WTC11 (cell line): Measurements from ENCODE around the gene GABRA4. TPM values are rescaled to one million over a fixed set of nuclear protein-coding genes. Genes with fewer than 3 reads are reported as not detected.

Source experiments
- ATAC-seq: fragments of 200-7000 bp; cut with Tn5 transposase; 2 replicates; pipeline ENCODE4 v1.10.0; 2021; ENCODE audit warnings: mild to moderate bottlenecking, moderate library complexity
- CTCF ChIA-PET: fragments of 300-600 bp; sonication (Branson Sonifier 250); formaldehyde crosslinking; loops from one replicate; lab custom pipeline; 2021; ENCODE audit warnings: antibody characterized with exemption; lab: Charles Lee
- POLR2A ChIA-PET: fragments of 350-600 bp; sonication (Branson Sonifier 250); formaldehyde crosslinking; loops from one replicate; lab custom pipeline; 2021; ENCODE audit warnings: antibody characterized with exemption; lab: Charles Lee
- DNase-seq: peaks from one replicate; pipeline ENCODE4 v3.0.0; 2021; ENCODE audit warnings: low spot score
- H3K27ac Mint-ChIP-seq: 2 replicates; pipeline ENCODE4 v1.8.0; 2021; ENCODE audit warnings: mixed read lengths
- H3K27me3 Mint-ChIP-seq: 2 replicates; pipeline ENCODE4 v1.8.0; 2021; ENCODE audit warnings: low read depth, mild to moderate bottlenecking, moderate library complexity, mixed read lengths
- H3K36me3 Mint-ChIP-seq: 2 replicates; pipeline ENCODE4 v1.8.0; 2021; ENCODE audit warnings: mixed read lengths
- H3K4me1 Mint-ChIP-seq: 2 replicates; pipeline ENCODE4 v1.8.0; 2022; ENCODE audit warnings: mixed read lengths
- H3K4me3 Mint-ChIP-seq: 2 replicates; pipeline ENCODE4 v1.8.0; 2021; ENCODE audit warnings: mild to moderate bottlenecking, moderate library complexity, mixed read lengths
- H3K9me3 Mint-ChIP-seq: 2 replicates; pipeline ENCODE4 v1.8.0; 2021; ENCODE audit warnings: mixed read lengths
- ATF1 ChIP-seq: sonication (generic); formaldehyde crosslinking; IDR thresholded peaks from 2 replicates; pipeline ENCODE4 v1.8.1; 2023; ENCODE audit warnings: mild to moderate bottlenecking, moderate library complexity, missing genetic modification reagents
- CREB1 ChIP-seq: sonication (generic); formaldehyde crosslinking; IDR thresholded peaks from 2 replicates; pipeline ENCODE4 v1.8.0; 2023; ENCODE audit warnings: mild to moderate bottlenecking, missing genetic modification reagents
- GABPB1 ChIP-seq: sonication (generic); formaldehyde crosslinking; IDR thresholded peaks from 2 replicates; pipeline ENCODE4 v1.8.1; 2023; ENCODE audit warnings: mild to moderate bottlenecking, missing genetic modification reagents
- GRHL2 ChIP-seq: fragments of 250-450 bp; sonication (Bioruptor Pico); IDR thresholded peaks from 2 replicates; pipeline ENCODE4 v1.8.0; 2022; ENCODE audit warnings: mild to moderate bottlenecking, moderate library complexity; ENCODE audit not compliant: insufficient replicate concordance, severe bottlenecking
- MXD4 ChIP-seq: fragments of 250-450 bp; sonication (Bioruptor Pico); IDR thresholded peaks from 2 replicates; pipeline ENCODE4 v1.8.0; 2021; ENCODE audit warnings: mild to moderate bottlenecking, moderate library complexity, borderline replicate concordance
- NFATC4 ChIP-seq: fragments of 250-450 bp; sonication (Bioruptor Pico); IDR thresholded peaks from 2 replicates; pipeline ENCODE4 v1.9.0; 2021; ENCODE audit warnings: mild to moderate bottlenecking
- NFE2L1 ChIP-seq: sonication (generic); formaldehyde crosslinking; IDR thresholded peaks from 2 replicates; pipeline ENCODE4 v1.8.1; 2023; ENCODE audit warnings: missing genetic modification reagents
- SMAD4 ChIP-seq: sonication (generic); formaldehyde crosslinking; IDR thresholded peaks from 2 replicates; pipeline ENCODE4 v1.8.0; 2022; ENCODE audit warnings: mild to moderate bottlenecking, missing genetic modification reagents
- TCF7 ChIP-seq: sonication (generic); formaldehyde crosslinking; IDR thresholded peaks from 2 replicates; pipeline ENCODE4 v1.8.0; 2022; ENCODE audit warnings: mild to moderate bottlenecking, low read depth, missing genetic modification reagents, moderate library complexity
- ZNF121 ChIP-seq: sonication (generic); formaldehyde crosslinking; IDR thresholded peaks from 2 replicates; pipeline ENCODE4 v1.8.0; 2023; ENCODE audit warnings: missing genetic modification reagents
- ZNF416 ChIP-seq: fragments of 250-450 bp; sonication (Bioruptor Pico); IDR thresholded peaks from 2 replicates; pipeline ENCODE4 v1.9.0; 2021; ENCODE audit warnings: mild to moderate bottlenecking, inconsistent platforms
- ZNF423 ChIP-seq: fragments of 250-450 bp; sonication (Bioruptor Pico); IDR thresholded peaks from 2 replicates; pipeline ENCODE4 v2.1.2; 2022; ENCODE audit warnings: mild to moderate bottlenecking, moderate library complexity
- total RNA-seq: library from RNA; stranded (reverse); gene quantifications from 3 replicates; pipeline ENCODE4 v1.2.3, GENCODE V29; 2021
- TF ChIP-seq, protein P1 (sequence below): fragments of 200-600 bp; IDR thresholded peaks from 2 replicates; pipeline ENCODE4 v1.8.0; 2022; ENCODE audit warnings: antibody characterized with exemption
- TF ChIP-seq, protein P2 (sequence below): fragments of 250-450 bp; sonication (Bioruptor Pico); IDR thresholded peaks from 2 replicates; pipeline ENCODE4 v1.8.0; 2021; ENCODE audit warnings: mild to moderate bottlenecking
- TF ChIP-seq, protein P3 (sequence below): sonication (generic); formaldehyde crosslinking; IDR thresholded peaks from 2 replicates; pipeline ENCODE4 v1.8.1; 2022; ENCODE audit warnings: mild to moderate bottlenecking, missing genetic modification reagents, moderate library complexity, borderline replicate concordance
- TF ChIP-seq, protein P4 (sequence below): sonication (generic); formaldehyde crosslinking; IDR thresholded peaks from 2 replicates; pipeline ENCODE4 v1.8.1; 2022; ENCODE audit warnings: low read depth, mild to moderate bottlenecking, moderate library complexity, missing genetic modification reagents, borderline replicate concordance
- TF ChIP-seq, protein P5 (sequence below): sonication (generic); formaldehyde crosslinking; IDR thresholded peaks from 2 replicates; pipeline ENCODE4 v1.8.0; 2022; ENCODE audit warnings: missing genetic modification reagents
- TF ChIP-seq, protein P6 (sequence below): fragments of 250-450 bp; sonication (Bioruptor Pico); IDR thresholded peaks from 2 replicates; pipeline ENCODE4 v1.9.0; 2021; ENCODE audit warnings: mild to moderate bottlenecking

Gene GABRA4
- total RNA-seq, 1 experiment from 2014 or later: 0.20 TPM

DNA sequence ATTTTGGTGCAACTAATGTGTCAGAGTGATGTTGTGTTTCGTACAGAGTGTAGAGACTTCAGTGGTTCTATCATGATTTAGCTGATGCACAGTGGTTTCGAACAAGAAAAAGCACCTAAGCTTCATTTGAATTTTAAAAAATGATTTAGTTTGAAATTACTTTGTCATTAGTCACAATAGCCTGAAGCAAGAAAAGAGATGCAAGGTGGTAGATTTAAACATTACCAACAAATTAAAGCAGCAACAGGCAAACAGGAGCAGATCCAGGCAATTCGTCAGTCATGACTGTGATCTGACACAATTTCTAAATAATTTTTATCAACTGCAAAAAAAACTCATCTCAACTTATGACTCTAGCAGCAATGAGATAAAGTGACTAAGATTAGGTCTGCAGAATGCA lies 59.7 kb downstream of the GABRA4 start:
- H3K4me1 Mint-ChIP-seq: no peaks in the 10 kb centered on the region
- no peak for DNase-seq
- no peak for TF ChIP-seq ZNF121
- TF ChIP-seq SMAD4: no peak
- no peak for TF ChIP-seq ZNF423
- CTCF ChIA-PET: interaction anchor here (1.3 kb wide), 1 partner anchor 99 kb away, joined by 3 read pairs; no protein-coding TSS in a partner anchor
- no peaks in the 10 kb centered on the region for H3K36me3 Mint-ChIP-seq
- H3K27ac Mint-ChIP-seq: no peak overlapping the region
- no peaks in the 10 kb centered on the region for H3K9me3 Mint-ChIP-seq
- no peak overlapping the region for H3K4me3 Mint-ChIP-seq
- ATAC-seq: no peak
- H3K27me3 Mint-ChIP-seq: no peaks in the 10 kb centered on the region
- POLR2A ChIA-PET: no interaction called here

DNA sequence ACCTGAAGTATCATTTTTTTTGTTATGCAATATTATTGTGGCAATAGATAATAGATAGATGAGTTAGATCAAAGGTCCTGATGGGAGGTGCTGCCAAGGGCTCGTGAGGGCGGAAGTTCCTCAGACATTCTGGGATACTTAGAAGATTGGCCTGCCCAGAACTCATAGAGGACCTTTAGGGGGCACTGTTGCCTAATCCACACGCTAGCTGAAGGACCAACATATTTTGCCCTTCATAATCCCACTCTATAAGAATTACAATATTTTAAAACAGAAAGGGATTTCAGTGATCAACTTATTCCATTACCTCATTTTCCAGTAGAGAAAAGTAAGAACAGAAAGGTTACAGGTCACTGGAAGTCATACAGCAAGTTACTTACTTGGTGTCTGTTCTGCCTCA lies 61.4 kb downstream of the GABRA4 start:
- Mint-ChIP-seq H3K27me3 (no peaks in the 10 kb centered on the region), H3K27ac (no peak overlapping the region), H3K4me1 (no peaks in the 10 kb centered on the region), H3K4me3 (no peak overlapping the region), H3K36me3 (no peaks in the 10 kb centered on the region), H3K9me3 (no peaks in the 10 kb centered on the region)
- ChIA-PET CTCF (interaction anchor here (0.6 to 1.5 kb wide), 11 partner anchors 62 to 451 kb away, joined by 3 to 12 read pairs (median 4); partner anchors contain the start of gene GABRA4), POLR2A (interaction anchor here (0.8 kb wide), 1 partner anchor 101 kb away, joined by 3 read pairs; no protein-coding TSS in a partner anchor)
- TF ChIP-seq ATF1 (CRISPR knock-in tag): no peak
- TF ChIP-seq, protein P1, sequence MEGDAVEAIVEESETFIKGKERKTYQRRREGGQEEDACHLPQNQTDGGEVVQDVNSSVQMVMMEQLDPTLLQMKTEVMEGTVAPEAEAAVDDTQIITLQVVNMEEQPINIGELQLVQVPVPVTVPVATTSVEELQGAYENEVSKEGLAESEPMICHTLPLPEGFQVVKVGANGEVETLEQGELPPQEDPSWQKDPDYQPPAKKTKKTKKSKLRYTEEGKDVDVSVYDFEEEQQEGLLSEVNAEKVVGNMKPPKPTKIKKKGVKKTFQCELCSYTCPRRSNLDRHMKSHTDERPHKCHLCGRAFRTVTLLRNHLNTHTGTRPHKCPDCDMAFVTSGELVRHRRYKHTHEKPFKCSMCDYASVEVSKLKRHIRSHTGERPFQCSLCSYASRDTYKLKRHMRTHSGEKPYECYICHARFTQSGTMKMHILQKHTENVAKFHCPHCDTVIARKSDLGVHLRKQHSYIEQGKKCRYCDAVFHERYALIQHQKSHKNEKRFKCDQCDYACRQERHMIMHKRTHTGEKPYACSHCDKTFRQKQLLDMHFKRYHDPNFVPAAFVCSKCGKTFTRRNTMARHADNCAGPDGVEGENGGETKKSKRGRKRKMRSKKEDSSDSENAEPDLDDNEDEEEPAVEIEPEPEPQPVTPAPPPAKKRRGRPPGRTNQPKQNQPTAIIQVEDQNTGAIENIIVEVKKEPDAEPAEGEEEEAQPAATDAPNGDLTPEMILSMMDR: peak; percentile 40; the same call in 1 of the 2 replicates
- peak; percentile 49 for DNase-seq
- ATAC-seq: peak; percentile 97

DNA sequence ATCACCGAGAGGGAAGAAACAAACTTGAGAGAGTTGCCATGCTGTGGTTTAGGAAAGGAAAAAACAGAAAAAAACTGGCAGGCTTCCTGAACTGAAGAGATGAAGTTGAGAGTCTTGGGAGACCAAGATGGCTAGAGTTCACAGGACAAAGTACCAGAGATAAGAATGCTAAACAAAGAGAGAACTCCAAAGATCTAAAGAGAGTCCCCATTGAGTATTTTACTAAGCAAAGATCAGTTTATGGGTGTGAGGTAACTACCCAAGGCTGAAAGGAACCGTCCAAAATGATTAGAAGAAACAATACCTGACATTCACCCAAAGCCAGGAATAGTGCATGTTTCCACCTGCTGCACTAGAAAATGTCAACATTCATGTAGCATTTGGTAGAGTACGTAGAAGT lies 62.5 kb downstream of the GABRA4 start:
- DNase-seq (no peak), ATAC-seq (no peak)
- TF ChIP-seq, protein P2, sequence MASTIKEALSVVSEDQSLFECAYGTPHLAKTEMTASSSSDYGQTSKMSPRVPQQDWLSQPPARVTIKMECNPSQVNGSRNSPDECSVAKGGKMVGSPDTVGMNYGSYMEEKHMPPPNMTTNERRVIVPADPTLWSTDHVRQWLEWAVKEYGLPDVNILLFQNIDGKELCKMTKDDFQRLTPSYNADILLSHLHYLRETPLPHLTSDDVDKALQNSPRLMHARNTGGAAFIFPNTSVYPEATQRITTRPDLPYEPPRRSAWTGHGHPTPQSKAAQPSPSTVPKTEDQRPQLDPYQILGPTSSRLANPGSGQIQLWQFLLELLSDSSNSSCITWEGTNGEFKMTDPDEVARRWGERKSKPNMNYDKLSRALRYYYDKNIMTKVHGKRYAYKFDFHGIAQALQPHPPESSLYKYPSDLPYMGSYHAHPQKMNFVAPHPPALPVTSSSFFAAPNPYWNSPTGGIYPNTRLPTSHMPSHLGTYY (CRISPR knock-in tag): no peak
- TF ChIP-seq, protein P3, sequence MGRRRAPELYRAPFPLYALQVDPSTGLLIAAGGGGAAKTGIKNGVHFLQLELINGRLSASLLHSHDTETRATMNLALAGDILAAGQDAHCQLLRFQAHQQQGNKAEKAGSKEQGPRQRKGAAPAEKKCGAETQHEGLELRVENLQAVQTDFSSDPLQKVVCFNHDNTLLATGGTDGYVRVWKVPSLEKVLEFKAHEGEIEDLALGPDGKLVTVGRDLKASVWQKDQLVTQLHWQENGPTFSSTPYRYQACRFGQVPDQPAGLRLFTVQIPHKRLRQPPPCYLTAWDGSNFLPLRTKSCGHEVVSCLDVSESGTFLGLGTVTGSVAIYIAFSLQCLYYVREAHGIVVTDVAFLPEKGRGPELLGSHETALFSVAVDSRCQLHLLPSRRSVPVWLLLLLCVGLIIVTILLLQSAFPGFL (CRISPR knock-in tag): no peak
- no peak for TF ChIP-seq GRHL2
- no peak for TF ChIP-seq GABPB1 (CRISPR knock-in tag)
- TF ChIP-seq NFATC4: no peak
- no peak for TF ChIP-seq MXD4
- H3K9me3 Mint-ChIP-seq: no peaks in the 10 kb centered on the region
- H3K27me3 Mint-ChIP-seq: no peaks in the 10 kb centered on the region
- no peak overlapping the region for H3K27ac Mint-ChIP-seq
- H3K4me3 Mint-ChIP-seq: no peak overlapping the region
- H3K4me1 Mint-ChIP-seq: no peaks in the 10 kb centered on the region
- ChIA-PET POLR2A (no interaction called here), CTCF (no interaction called here)
- no peaks in the 10 kb centered on the region for H3K36me3 Mint-ChIP-seq

DNA sequence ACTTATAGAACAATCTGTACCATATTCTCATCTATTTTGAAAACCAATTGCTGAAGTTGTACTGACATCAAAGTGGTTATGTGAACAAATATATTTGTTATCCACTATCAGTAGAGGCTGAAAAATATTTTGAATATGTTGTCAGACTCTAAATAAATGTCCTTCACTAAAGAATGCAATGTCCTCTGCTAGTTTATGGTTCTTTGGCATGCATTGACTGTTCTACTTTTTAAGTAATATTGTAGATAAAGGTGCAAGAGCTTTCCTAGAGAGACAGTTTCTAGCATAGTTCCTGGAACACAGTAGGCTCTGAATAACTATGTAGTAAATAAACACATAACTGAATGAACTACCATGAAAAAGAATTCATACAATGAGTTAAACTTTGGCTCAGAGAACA lies 66.2 kb downstream of the GABRA4 start:
- ChIA-PET CTCF (no interaction called here), POLR2A (no interaction called here)
- H3K36me3 Mint-ChIP-seq: no peaks in the 10 kb centered on the region
- H3K4me1 Mint-ChIP-seq: no peaks in the 10 kb centered on the region
- H3K27me3 Mint-ChIP-seq: peaks cover 3% of the 10 kb centered on the region; the same call in 1 of the 2 replicates
- no peak for ATAC-seq
- H3K27ac Mint-ChIP-seq: no peak overlapping the region
- no peak overlapping the region for H3K4me3 Mint-ChIP-seq
- no peaks in the 10 kb centered on the region for H3K9me3 Mint-ChIP-seq
- DNase-seq: no peak
- TF ChIP-seq ZNF416 (CRISPR knock-in tag) (no peak), TCF7 (no peak), NFE2L1 (CRISPR knock-in tag) (no peak), CREB1 (CRISPR knock-in tag) (no peak)
- TF ChIP-seq, protein P4, sequence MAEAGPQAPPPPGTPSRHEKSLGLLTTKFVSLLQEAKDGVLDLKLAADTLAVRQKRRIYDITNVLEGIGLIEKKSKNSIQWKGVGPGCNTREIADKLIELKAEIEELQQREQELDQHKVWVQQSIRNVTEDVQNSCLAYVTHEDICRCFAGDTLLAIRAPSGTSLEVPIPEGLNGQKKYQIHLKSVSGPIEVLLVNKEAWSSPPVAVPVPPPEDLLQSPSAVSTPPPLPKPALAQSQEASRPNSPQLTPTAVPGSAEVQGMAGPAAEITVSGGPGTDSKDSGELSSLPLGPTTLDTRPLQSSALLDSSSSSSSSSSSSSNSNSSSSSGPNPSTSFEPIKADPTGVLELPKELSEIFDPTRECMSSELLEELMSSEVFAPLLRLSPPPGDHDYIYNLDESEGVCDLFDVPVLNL (CRISPR knock-in tag): no peak
- TF ChIP-seq, protein P5, sequence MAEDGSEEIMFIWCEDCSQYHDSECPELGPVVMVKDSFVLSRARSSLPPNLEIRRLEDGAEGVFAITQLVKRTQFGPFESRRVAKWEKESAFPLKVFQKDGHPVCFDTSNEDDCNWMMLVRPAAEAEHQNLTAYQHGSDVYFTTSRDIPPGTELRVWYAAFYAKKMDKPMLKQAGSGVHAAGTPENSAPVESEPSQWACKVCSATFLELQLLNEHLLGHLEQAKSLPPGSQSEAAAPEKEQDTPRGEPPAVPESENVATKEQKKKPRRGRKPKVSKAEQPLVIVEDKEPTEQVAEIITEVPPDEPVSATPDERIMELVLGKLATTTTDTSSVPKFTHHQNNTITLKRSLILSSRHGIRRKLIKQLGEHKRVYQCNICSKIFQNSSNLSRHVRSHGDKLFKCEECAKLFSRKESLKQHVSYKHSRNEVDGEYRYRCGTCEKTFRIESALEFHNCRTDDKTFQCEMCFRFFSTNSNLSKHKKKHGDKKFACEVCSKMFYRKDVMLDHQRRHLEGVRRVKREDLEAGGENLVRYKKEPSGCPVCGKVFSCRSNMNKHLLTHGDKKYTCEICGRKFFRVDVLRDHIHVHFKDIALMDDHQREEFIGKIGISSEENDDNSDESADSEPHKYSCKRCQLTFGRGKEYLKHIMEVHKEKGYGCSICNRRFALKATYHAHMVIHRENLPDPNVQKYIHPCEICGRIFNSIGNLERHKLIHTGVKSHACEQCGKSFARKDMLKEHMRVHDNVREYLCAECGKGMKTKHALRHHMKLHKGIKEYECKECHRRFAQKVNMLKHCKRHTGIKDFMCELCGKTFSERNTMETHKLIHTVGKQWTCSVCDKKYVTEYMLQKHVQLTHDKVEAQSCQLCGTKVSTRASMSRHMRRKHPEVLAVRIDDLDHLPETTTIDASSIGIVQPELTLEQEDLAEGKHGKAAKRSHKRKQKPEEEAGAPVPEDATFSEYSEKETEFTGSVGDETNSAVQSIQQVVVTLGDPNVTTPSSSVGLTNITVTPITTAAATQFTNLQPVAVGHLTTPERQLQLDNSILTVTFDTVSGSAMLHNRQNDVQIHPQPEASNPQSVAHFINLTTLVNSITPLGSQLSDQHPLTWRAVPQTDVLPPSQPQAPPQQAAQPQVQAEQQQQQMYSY: no peak
- TF ChIP-seq, protein P6, sequence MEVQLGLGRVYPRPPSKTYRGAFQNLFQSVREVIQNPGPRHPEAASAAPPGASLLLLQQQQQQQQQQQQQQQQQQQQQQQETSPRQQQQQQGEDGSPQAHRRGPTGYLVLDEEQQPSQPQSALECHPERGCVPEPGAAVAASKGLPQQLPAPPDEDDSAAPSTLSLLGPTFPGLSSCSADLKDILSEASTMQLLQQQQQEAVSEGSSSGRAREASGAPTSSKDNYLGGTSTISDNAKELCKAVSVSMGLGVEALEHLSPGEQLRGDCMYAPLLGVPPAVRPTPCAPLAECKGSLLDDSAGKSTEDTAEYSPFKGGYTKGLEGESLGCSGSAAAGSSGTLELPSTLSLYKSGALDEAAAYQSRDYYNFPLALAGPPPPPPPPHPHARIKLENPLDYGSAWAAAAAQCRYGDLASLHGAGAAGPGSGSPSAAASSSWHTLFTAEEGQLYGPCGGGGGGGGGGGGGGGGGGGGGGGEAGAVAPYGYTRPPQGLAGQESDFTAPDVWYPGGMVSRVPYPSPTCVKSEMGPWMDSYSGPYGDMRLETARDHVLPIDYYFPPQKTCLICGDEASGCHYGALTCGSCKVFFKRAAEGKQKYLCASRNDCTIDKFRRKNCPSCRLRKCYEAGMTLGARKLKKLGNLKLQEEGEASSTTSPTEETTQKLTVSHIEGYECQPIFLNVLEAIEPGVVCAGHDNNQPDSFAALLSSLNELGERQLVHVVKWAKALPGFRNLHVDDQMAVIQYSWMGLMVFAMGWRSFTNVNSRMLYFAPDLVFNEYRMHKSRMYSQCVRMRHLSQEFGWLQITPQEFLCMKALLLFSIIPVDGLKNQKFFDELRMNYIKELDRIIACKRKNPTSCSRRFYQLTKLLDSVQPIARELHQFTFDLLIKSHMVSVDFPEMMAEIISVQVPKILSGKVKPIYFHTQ (CRISPR knock-in tag): no peak
